ENCODE results near the gene DCN.

GRCh38 chr12:91163116-91163515, 19.5 kb downstream of the DCN start:
- TF ChIP-seq CTCF (IDR thresholded peaks at IDR 0.05) (no peak), POLR2A (IDR thresholded peaks at IDR 0.05) (no peak)
